Activated T-helper 17 cell treated with anti-CD3 and anti-CD28 coated beads, Interleukin-2, amount 50 U/mL, for 72 hours (primary cell): ENCODE measurements around the gene LYZL1. TPM values are rescaled to one million over a fixed set of nuclear protein-coding genes. Genes with fewer than 3 reads are reported as not detected.
"Not testable (repeated sequence)": the region's sequence is repeated elsewhere in the genome, so short reads cannot be mapped to it uniquely, and the experiment has no call there.

Experiments
- ATAC-seq: fragments of 150-1000 bp; cut with Tn5 transposase; replicated peaks from 2 replicates; pipeline ENCODE4 v1.10.0; 2021; ENCODE audit warnings: mild to moderate bottlenecking, moderate library complexity
- H3K27ac Mint-ChIP-seq: one replicate; pipeline ENCODE4 v1.8.0; 2022; ENCODE audit warnings: mixed read lengths
- H3K27me3 Mint-ChIP-seq: one replicate; pipeline ENCODE4 v1.8.0; 2022; ENCODE audit warnings: mixed read lengths
- H3K36me3 Mint-ChIP-seq: one replicate; pipeline ENCODE4 v1.8.0; 2022; ENCODE audit warnings: low read depth, mild to moderate bottlenecking, mixed read lengths
- H3K4me1 Mint-ChIP-seq: one replicate; pipeline ENCODE4 v1.8.0; 2022; ENCODE audit warnings: mixed read lengths
- H3K4me3 Mint-ChIP-seq: one replicate; pipeline ENCODE4 v1.8.0; 2022; ENCODE audit warnings: mild to moderate bottlenecking, mixed read lengths
- H3K9me3 Mint-ChIP-seq: one replicate; pipeline ENCODE4 v1.8.0; 2022; ENCODE audit warnings: mixed read lengths
- total RNA-seq, 2 donors: library from RNA; stranded (reverse); gene quantifications; one replicate each; pipeline ENCODE4 v1.2.3, GENCODE V29; 2022

The LYZL1 gene
- total RNA-seq, 2 donors from 2014 or later, result not detected

DNA sequence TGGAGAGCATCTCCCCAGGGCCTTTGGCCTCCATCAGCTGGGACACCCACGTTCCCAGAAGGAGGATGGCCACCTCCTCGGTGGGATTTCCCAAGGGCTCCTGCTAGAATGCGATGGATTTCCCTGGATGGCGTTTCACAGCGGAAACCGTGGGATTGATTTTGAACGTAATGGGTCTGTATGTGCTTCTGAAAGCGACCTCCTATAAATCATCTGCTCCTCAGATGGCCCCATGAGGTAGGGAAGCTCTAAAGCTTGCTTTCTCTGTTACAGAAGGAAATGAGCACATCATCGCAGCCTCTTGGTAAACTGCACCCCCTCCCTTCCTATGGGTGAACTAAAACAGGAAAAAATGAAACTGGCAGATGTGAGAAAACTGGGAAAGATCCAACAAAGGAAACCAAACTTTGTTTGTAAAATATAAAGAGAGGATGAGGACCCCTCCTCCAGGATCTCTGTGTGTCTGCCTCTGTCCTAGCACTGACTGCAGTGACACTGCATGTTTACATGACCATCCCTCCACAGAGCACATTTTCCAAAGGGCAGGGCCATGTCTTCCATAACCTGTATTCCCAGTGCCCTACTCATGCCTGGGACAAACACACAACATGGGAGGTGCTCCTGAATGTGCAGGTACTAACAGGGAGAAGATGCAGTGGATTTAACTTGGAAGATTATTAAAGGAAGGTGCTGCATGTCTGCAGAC lies 57.6 kb downstream of the LYZL1 start:
- H3K9me3 Mint-ChIP-seq, result no peaks in the 10 kb centered on the region
- H3K36me3 Mint-ChIP-seq, result no peaks in the 10 kb centered on the region
- H3K4me3 Mint-ChIP-seq, result no peak overlapping the region
- no peak overlapping the region for H3K27ac Mint-ChIP-seq
- no peak for ATAC-seq
- peaks cover 25% of the 10 kb centered on the region for H3K27me3 Mint-ChIP-seq
- no peaks in the 10 kb centered on the region for H3K4me1 Mint-ChIP-seq

DNA sequence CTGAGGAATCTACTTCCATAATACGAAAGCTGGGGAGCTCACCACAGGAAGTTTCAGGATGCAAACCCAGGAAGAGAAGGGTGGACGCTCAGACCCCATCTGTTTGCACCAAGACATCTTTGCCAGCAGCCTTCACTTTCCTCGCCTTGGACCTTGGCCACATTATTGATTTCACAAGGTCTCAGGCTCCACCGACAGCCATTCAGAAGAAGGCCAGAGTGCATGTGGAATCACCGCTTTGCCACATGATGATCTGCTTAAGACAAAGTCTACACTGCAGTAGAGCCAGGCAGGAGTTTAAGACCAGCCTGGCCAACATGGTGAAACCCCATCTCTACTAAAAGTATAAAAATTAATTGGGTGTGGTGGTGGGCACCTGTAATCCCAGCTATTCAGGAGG lies 60.0 kb downstream of the LYZL1 start:
- H3K27me3 Mint-ChIP-seq, result peaks cover 12% of the 10 kb centered on the region
- no peak overlapping the region for H3K27ac Mint-ChIP-seq
- H3K4me3 Mint-ChIP-seq, result no peak overlapping the region
- no peaks in the 10 kb centered on the region for H3K4me1 Mint-ChIP-seq
- H3K9me3 Mint-ChIP-seq, result no peaks in the 10 kb centered on the region
- no peak for ATAC-seq
- no peaks in the 10 kb centered on the region for H3K36me3 Mint-ChIP-seq

DNA sequence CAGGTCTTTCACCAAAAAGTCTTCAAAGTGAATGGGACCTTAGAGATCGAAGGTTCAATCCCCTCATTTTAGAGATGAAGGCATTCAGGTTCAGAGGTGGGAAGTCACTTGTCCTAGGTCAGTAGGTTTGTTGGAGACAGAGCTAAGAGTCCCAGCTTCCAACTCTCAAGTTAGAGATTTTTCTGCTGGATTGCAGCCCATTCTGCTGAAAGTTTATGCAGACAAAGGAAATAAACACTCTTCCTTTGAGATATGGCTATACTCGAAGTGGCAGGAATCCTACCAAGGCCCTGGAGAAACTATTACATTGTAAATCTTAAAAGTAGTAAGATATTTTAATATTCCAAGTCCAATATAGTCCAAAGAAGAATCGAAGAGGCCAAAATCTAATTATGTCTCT lies 64.4 kb downstream of the LYZL1 start:
- no peaks in the 10 kb centered on the region for H3K4me1 Mint-ChIP-seq
- no peaks in the 10 kb centered on the region for H3K9me3 Mint-ChIP-seq
- ATAC-seq, result no peak
- no peaks in the 10 kb centered on the region for H3K36me3 Mint-ChIP-seq
- H3K27me3 Mint-ChIP-seq, result no peaks in the 10 kb centered on the region
- H3K4me3 Mint-ChIP-seq, result no peak overlapping the region
- H3K27ac Mint-ChIP-seq, result no peak overlapping the region

DNA sequence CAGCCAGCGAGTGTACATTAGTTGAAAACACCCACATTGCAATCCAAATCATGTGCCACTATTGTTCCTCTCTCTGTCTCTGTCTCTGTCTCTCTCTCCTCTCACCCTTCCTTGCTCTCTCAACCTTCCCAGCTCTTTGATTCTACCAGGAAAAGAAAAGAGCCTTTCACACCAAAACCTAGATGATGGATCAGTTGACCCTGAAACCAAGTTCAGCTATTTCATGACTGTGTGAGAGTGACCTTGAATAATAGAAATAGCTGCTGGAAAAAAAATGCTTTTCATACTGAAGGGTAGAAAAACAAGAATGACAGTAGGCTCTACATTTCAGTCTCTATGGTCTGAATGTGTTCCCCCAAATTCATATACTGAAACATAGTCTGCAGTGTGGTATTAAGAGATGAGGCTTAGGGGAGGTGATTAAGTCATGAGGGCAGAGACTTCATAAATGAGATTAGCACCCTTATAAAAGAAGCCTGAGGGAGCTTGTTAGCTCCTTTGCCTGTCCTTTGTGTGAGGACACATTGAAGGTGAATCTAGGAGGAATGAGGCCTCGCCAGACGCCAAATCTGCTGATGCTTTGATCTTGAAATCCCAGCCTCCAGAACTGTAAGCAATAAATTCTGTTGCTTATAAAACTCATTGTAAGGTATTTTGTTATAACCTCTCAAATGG lies 65.2 kb downstream of the LYZL1 start:
- Mint-ChIP-seq H3K36me3 (no peaks in the 10 kb centered on the region), H3K27me3 (no peaks in the 10 kb centered on the region), H3K4me3 (no peak overlapping the region), H3K4me1 (no peaks in the 10 kb centered on the region), H3K27ac (no peak overlapping the region), H3K9me3 (no peaks in the 10 kb centered on the region)
- ATAC-seq, result no peak

DNA sequence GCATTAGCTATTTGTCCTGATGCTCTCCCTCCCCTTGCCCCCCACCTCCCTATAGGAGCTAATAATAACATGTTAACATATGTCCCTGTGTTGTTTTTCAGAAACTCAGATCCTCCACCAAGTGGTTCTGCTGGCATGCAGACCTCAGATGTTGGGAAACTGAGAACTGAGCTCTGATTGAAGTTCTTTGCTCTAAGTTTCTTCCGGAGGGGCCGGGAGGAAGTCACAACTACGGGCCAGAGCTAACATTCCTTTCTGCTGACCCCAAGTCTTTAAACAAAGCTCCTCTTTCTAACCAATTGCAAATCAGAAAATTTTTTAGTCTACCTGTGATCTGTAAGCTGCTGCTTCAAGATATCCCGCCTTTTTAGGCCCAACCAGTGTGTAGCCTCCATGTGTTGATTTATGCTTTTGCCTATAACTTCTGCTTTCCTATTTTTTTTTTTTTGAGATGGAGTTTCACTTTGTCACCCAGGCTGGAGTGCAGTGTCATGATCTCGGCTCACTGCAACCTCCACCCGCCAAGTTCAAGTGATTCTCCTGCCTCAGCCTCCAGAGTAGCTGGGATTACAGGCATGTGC lies 66.6 kb downstream of the LYZL1 start:
- no peak for ATAC-seq
- Mint-ChIP-seq H3K9me3 (no peaks in the 10 kb centered on the region), H3K4me3 (no peak overlapping the region), H3K27me3 (no peaks in the 10 kb centered on the region), H3K4me1 (no peaks in the 10 kb centered on the region), H3K27ac (no peak overlapping the region), H3K36me3 (no peaks in the 10 kb centered on the region)

DNA sequence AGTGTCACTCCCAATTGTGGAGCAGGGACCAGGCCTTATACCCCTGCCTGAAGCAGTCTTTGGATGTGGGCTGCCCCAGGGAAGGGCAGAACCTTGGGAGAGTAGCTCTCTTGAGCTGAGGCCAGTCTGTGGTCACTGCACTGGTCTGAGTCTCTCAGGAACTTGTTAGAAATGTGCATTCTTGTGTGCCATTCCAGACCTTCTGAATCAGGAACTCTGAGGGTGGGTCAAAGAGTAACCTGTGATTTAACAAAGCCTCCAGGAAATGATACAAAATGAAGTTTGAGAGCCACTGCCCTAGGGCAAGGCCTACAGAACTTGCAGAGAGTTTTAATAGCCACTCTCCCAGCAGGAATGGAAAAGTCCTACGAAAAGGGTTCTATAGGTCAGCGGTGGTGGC lies 68.1 kb downstream of the LYZL1 start:
- H3K4me1 Mint-ChIP-seq, result no peaks in the 10 kb centered on the region

DNA sequence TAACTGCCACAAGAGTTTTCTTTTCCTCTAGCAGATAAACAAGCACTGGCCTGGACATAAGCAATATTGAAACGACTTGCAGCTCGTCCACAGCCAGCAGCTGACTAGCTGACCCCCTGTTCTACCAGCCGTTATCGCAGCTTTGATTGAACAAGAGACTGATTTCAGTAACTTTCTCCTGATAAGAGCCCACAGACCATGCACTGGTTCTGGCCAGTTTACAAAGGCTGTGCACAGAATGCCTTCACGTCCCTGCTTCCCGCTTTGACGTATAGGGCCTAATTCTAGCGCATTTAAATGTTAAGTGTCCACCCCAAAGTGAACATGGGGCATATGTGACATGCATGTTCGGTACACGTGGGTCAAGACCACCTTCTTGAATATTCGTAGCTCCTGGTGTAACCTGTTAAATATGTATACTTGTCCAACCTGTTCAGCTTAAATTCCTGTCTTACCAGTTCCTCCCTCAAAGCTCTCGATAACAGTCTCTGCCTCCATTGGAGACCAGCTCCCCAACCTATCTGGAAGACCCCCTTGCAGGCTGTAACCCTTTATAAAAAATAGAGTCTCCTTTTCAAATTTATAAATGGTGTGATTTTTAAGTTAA lies 69.2 kb downstream of the LYZL1 start:
- ATAC-seq, result no peak
- H3K4me1 Mint-ChIP-seq, result no peaks in the 10 kb centered on the region
- no peaks in the 10 kb centered on the region for H3K9me3 Mint-ChIP-seq
- H3K36me3 Mint-ChIP-seq, result no peaks in the 10 kb centered on the region
- no peaks in the 10 kb centered on the region for H3K27me3 Mint-ChIP-seq
- no peak overlapping the region for H3K27ac Mint-ChIP-seq
- H3K4me3 Mint-ChIP-seq, result no peak overlapping the region

More for the DNA sequence above, 68.1 kb downstream of the LYZL1 start:
- ATAC-seq, result no peak
- no peaks in the 10 kb centered on the region for H3K36me3 Mint-ChIP-seq
- no peak overlapping the region for H3K4me3 Mint-ChIP-seq
- H3K9me3 Mint-ChIP-seq, result no peaks in the 10 kb centered on the region
- H3K27me3 Mint-ChIP-seq, result no peaks in the 10 kb centered on the region
- no peak overlapping the region for H3K27ac Mint-ChIP-seq

DNA sequence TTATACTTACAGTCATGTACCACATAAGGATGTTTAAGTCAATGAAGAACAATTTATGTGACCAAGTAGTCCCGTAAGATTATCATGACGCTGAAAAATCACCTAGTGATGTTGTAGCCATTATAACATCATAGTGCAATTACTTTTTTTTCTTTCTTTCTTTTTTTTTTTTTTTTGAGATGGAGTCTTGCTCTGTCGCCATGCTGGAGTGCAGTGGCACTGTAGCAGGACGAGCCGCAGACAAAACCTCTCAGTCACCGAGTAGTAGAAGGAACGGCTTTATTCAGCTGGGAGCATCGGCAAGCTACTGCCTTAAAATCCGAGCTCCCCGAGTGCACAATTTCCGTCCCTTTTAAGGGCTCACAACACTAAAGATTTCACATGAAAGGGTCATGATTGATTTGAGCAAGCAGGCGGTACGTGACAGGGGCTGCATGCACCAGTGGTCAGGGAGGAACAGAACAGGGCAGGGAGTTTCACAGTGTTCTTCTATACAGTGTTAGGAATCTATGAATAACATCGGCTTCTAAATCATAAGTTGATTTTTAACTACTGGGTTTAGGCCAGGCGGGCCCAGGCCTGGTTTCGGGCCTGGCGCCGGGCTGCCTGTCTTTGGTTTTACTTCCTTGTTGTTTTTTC lies 71.5 kb downstream of the LYZL1 start:
- ATAC-seq, result not testable (repeated sequence)

More for the DNA sequence above, 71.5 kb downstream of the LYZL1 start:
- H3K9me3 Mint-ChIP-seq, H3K27ac Mint-ChIP-seq, H3K4me1 Mint-ChIP-seq, H3K27me3 Mint-ChIP-seq, H3K4me3 Mint-ChIP-seq, H3K36me3 Mint-ChIP-seq: not testable (repeated sequence)
